Measurements from ENCODE around the gene S1PR5. TPM values are rescaled to one million over a fixed set of nuclear protein-coding genes. Genes with fewer than 3 reads are reported as not detected.

The S1PR5 gene
- total and polyA plus RNA-seq, 9 of the 15 experiments (the other 6 are each of a cell fraction or from before 2014, with no cell fraction given), result 0.03 to 0.54 (median 0.35) TPM; not detected in 4

- TF ChIP-seq FOXK2 (conservative IDR thresholded peaks at IDR 0.05 in 1 of 2, IDR thresholded peaks at IDR 0.05 in 1 of 2; ENCODE audit: low read depth in 2 of 2) (peak; percentile 85 to 86), MEIS2 (IDR thresholded peaks at IDR 0.05; ENCODE audit: partially characterized antibody) (peak; percentile 92), KLF1 (tag; IDR thresholded peaks at IDR 0.05) (no peak), DMBX1 (CRISPR knock-in tag; IDR thresholded peaks at IDR 0.05; ENCODE audit: borderline replicate concordance) (no peak), HDGF (IDR thresholded peaks at IDR 0.05) (no peak), CTBP1 (IDR thresholded peaks at IDR 0.05; ENCODE audit: borderline replicate concordance) (peak; percentile 89), RBM14 (IDR thresholded peaks at IDR 0.05; ENCODE audit: borderline replicate concordance, insufficient read depth, low read depth, low read length) (no peak), ZNF584 (CRISPR knock-in tag; IDR thresholded peaks at IDR 0.05; ENCODE audit: low read depth) (no peak), TEAD4 (IDR thresholded peaks at IDR 0.05; ENCODE audit: low read length) (no peak), TEAD4 (CRISPR knock-in tag; IDR thresholded peaks at IDR 0.05; ENCODE audit: borderline replicate concordance) (no peak), ZSCAN32 (CRISPR knock-in tag; IDR thresholded peaks at IDR 0.05) (no peak)
- TF ChIP-seq, protein P1, sequence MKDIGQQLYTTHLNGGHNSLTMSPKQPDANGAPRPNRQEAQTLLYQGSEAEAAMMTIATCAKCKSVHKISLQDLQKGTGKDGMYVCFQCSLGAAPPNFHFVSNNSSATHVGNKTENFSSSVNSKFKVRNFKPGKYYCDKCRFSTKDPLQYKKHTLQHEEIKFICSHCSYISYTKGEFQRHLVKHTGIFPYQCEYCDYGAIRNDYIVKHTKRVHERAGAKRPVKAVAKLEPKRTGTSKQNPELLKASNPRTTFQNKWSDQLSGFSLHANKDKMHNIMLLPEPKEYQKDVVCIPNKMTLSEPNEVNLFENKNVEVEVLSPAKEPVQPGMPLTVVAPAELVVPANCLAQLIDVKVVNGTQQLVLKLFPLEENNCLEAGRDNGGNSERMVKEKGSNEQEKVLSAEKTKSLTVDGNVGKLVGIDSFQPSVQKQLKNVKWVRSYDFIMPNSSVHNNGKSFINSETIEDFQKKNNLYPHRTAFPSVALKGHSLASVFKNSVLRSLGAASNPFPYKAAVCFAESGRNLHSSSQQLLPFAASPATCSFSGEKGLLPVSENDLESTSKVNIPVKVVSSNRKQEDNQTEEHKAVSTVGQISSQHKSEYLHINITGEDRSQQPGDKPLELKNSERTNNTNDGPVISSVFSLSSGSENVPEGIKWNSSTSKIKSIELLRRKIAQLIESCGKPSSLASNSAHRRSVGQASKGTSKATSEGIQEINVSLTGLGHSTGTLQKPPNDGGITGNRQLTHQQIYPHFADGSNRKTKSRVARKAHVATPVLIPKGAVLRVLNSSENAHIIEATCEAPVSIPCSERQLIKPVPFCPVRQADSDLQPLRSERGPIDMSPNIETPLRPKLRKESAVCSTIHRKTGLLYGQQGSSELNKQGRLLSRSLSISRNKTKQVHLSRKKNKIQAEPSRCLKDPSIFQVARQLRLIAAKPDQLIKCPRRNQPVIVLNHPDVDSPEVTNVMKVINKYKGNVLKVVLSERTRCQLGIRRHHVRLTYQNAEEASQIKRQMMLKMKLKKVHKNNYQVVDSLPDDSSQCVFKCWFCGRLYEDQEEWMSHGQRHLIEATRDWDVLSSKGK (CRISPR knock-in tag; IDR thresholded peaks at IDR 0.05), result no peak
- TF ChIP-seq, protein P2, sequence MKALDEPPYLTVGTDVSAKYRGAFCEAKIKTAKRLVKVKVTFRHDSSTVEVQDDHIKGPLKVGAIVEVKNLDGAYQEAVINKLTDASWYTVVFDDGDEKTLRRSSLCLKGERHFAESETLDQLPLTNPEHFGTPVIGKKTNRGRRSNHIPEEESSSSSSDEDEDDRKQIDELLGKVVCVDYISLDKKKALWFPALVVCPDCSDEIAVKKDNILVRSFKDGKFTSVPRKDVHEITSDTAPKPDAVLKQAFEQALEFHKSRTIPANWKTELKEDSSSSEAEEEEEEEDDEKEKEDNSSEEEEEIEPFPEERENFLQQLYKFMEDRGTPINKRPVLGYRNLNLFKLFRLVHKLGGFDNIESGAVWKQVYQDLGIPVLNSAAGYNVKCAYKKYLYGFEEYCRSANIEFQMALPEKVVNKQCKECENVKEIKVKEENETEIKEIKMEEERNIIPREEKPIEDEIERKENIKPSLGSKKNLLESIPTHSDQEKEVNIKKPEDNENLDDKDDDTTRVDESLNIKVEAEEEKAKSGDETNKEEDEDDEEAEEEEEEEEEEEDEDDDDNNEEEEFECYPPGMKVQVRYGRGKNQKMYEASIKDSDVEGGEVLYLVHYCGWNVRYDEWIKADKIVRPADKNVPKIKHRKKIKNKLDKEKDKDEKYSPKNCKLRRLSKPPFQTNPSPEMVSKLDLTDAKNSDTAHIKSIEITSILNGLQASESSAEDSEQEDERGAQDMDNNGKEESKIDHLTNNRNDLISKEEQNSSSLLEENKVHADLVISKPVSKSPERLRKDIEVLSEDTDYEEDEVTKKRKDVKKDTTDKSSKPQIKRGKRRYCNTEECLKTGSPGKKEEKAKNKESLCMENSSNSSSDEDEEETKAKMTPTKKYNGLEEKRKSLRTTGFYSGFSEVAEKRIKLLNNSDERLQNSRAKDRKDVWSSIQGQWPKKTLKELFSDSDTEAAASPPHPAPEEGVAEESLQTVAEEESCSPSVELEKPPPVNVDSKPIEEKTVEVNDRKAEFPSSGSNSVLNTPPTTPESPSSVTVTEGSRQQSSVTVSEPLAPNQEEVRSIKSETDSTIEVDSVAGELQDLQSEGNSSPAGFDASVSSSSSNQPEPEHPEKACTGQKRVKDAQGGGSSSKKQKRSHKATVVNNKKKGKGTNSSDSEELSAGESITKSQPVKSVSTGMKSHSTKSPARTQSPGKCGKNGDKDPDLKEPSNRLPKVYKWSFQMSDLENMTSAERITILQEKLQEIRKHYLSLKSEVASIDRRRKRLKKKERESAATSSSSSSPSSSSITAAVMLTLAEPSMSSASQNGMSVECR (CRISPR knock-in tag; IDR thresholded peaks at IDR 0.05), result peak; percentile 84
- TF ChIP-seq, protein P3, sequence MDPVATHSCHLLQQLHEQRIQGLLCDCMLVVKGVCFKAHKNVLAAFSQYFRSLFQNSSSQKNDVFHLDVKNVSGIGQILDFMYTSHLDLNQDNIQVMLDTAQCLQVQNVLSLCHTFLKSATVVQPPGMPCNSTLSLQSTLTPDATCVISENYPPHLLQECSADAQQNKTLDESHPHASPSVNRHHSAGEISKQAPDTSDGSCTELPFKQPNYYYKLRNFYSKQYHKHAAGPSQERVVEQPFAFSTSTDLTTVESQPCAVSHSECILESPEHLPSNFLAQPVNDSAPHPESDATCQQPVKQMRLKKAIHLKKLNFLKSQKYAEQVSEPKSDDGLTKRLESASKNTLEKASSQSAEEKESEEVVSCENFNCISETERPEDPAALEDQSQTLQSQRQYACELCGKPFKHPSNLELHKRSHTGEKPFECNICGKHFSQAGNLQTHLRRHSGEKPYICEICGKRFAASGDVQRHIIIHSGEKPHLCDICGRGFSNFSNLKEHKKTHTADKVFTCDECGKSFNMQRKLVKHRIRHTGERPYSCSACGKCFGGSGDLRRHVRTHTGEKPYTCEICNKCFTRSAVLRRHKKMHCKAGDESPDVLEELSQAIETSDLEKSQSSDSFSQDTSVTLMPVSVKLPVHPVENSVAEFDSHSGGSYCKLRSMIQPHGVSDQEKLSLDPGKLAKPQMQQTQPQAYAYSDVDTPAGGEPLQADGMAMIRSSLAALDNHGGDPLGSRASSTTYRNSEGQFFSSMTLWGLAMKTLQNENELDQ (CRISPR knock-in tag; IDR thresholded peaks at IDR 0.05; ENCODE audit: borderline replicate concordance), result no peak
- TF ChIP-seq, protein P4, sequence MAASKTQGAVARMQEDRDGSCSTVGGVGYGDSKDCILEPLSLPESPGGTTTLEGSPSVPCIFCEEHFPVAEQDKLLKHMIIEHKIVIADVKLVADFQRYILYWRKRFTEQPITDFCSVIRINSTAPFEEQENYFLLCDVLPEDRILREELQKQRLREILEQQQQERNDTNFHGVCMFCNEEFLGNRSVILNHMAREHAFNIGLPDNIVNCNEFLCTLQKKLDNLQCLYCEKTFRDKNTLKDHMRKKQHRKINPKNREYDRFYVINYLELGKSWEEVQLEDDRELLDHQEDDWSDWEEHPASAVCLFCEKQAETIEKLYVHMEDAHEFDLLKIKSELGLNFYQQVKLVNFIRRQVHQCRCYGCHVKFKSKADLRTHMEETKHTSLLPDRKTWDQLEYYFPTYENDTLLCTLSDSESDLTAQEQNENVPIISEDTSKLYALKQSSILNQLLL (CRISPR knock-in tag; IDR thresholded peaks at IDR 0.05; ENCODE audit: borderline replicate concordance), result no peak
Observed at GRCh38 chr19:10565567-10566407, 48.5 kb upstream of the S1PR5 start, which contains the start of gene KRI1 (continued).

All from K562 (cell line).